ENCODE data around the gene CEBPA.
A peak's percentile ranks its signal among the peaks of the same experiment; 100 is the strongest.

The CEBPA gene

DNA sequence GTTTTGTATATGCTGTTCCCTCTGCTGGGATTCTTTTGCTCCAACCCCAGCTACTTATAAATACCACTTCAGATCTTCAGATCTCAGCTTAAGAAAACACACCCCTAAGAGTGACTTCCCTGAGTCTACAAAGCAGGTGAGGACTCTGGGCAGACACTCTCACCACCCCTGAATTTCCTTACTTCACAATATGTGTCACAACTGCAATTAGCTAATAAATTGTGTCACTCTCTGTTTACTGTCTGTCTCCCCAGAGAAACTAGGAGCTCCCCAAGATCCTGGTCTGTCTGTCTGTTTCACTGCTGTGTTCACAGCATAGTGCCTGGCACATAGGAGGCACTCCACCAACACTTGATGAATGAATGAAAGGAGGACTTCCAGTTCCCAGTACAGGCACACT lies 14.4 kb downstream of the CEBPA start:
- H3K4me3 ChIP-seq (ENCODE audit: control insufficient read depth, low read depth, low read length): no peak overlapping the region
- TF ChIP-seq CTCF (conservative IDR thresholded peaks at IDR 0.05; ENCODE audit: control insufficient read depth, insufficient read depth, low read depth, low read length): no peak
- DNase-seq (ENCODE audit: low read depth): no peak

GRCh38 chr19:33287438-33287837 lies 14.9 kb downstream of the CEBPA start:
- H3K4me3 ChIP-seq (ENCODE audit: control insufficient read depth, low read depth, low read length): no peak overlapping the region
- TF ChIP-seq CTCF (conservative IDR thresholded peaks at IDR 0.05; ENCODE audit: control insufficient read depth, insufficient read depth, low read depth, low read length): no peak
- no peak for DNase-seq (ENCODE audit: low read depth)

GRCh38 chr19:33286899-33287298 lies 15.4 kb downstream of the CEBPA start:
- DNase-seq (ENCODE audit: low read depth): no peak
- no peak for TF ChIP-seq CTCF (conservative IDR thresholded peaks at IDR 0.05; ENCODE audit: control insufficient read depth, insufficient read depth, low read depth, low read length)
- no peak overlapping the region for H3K4me3 ChIP-seq (ENCODE audit: control insufficient read depth, low read depth, low read length)

DNA sequence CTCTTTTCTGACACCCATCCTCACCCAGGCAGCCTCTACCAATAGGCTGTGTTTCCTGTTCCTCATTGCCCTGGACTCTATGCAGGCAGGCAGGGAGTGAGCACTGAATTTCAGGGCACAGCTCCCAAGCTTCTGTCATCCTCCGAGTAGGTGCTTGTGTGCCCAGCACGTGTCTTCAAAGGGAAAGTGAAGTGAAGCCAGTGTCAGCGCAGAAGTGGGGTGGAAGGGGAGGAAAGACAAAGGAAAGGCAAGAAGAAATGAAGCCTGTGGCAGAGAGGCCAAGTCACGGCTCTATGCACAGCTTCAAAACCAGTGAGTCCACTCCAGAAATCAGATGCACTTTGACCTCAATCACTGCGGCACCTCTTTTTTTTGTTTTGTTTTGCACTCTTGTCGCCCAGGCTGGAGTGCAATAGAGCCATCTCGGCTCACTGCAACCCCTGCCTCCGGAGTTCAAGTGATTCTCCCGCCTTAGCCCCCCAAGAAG lies 16.9 kb downstream of the CEBPA start:
- H3K4me3 ChIP-seq (ENCODE audit: control insufficient read depth, low read depth, low read length): no peak overlapping the region
- no peak for TF ChIP-seq CTCF (conservative IDR thresholded peaks at IDR 0.05; ENCODE audit: control insufficient read depth, insufficient read depth, low read depth, low read length)
- DNase-seq (ENCODE audit: low read depth): no peak

DNA sequence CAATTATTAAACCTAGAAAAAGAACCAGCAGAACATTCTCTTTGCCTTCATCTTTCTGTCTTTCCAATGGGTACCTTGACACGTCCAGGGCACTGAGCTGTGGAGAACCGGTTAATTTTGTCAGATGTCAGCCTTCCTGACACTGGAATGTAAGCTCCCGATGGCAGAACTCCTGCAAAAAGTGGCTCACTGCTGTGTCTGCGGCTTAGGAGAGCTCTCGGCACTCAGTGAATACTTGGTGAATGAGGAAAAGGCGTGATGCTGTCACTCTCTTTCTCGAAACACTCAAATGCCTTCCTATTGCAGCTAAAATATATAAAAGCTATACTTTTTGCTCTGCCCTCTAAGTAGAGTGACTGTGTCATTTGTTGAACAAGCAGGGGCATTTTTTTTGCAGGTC lies 17.6 kb downstream of the CEBPA start:
- no peak overlapping the region for H3K4me3 ChIP-seq (ENCODE audit: control insufficient read depth, low read depth, low read length)
- DNase-seq (ENCODE audit: low read depth): no peak
- TF ChIP-seq CTCF (conservative IDR thresholded peaks at IDR 0.05; ENCODE audit: control insufficient read depth, insufficient read depth, low read depth, low read length): no peak

DNA sequence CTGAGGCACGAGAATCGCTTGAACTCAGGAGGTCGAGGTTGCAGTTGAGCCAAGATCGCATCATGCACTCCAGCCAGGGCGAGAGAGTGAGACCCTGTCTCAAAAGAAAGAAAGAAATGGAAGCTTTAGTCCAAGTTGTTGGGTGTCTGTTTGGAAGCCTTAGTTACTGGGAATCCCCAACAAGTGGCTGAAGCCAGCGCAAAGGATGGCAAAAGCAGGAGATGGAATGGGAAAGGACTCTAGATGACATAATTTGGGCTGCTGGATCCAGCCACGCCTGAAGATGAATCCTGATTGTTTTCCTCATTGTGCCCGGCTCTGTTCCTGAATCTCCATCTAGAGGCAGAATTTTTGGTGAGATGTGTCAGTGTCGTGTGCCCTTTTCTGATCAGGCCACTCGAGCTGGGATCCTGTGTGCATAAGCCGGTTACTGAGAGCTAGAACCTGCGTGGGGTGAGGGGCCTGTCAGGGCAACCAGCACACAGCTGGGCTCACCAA lies 18.1 kb downstream of the CEBPA start:
- DNase-seq (ENCODE audit: low read depth): no peak
- TF ChIP-seq CTCF (conservative IDR thresholded peaks at IDR 0.05; ENCODE audit: control insufficient read depth, insufficient read depth, low read depth, low read length): no peak
- H3K4me3 ChIP-seq (ENCODE audit: control insufficient read depth, low read depth, low read length): no peak overlapping the region

- DNase-seq (ENCODE audit: low read depth): peak; percentile 17
- no peak for TF ChIP-seq CTCF (conservative IDR thresholded peaks at IDR 0.05; ENCODE audit: control insufficient read depth, insufficient read depth, low read depth, low read length)
- no peak overlapping the region for H3K4me3 ChIP-seq (ENCODE audit: control insufficient read depth, low read depth, low read length)
Measured at GRCh38 chr19:33283589-33283988, 18.7 kb downstream of the CEBPA start.

Measured in fibroblast of mammary gland (primary cell).